ENCODE data around the gene BRCA1. TPM values are rescaled to one million over a fixed set of nuclear protein-coding genes. Genes with fewer than 3 reads are reported as not detected.

Gene BRCA1
- total RNA-seq, 1 donor from 2014 or later: 9.3 TPM

DNA sequence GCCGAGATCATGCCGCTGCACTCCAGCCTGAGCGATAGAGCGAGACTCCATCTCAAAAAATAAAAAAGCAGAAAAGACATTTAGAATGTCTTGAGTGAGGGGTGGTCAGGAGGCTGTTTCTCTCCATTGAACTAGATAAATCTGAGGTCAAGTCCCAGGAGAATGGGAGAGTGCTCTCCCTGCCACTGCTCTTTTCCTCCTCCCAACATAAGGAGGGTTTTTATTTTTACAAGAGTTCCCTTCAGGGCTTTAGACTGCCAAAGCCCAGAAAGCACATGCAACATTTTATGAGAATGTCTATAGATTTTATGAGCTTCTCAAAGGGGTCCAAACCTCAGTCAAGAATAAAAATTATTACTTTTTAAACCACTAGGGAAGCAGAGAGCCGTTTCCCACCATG is 98.6 kb downstream of the BRCA1 start:
- peaks cover 10% of the 10 kb centered on the region for H3K27me3 ChIP-seq (ENCODE audit: control insufficient read depth, insufficient read depth, low read length)
- no peak overlapping the region for H3K4me3 ChIP-seq (ENCODE audit: low read depth, low read length)
- no peak for DNase-seq (ENCODE audit: low read depth)
- no peaks in the 10 kb centered on the region for H3K36me3 ChIP-seq (ENCODE audit: control insufficient read depth, insufficient read depth, low read length)
- TF ChIP-seq, protein P1, sequence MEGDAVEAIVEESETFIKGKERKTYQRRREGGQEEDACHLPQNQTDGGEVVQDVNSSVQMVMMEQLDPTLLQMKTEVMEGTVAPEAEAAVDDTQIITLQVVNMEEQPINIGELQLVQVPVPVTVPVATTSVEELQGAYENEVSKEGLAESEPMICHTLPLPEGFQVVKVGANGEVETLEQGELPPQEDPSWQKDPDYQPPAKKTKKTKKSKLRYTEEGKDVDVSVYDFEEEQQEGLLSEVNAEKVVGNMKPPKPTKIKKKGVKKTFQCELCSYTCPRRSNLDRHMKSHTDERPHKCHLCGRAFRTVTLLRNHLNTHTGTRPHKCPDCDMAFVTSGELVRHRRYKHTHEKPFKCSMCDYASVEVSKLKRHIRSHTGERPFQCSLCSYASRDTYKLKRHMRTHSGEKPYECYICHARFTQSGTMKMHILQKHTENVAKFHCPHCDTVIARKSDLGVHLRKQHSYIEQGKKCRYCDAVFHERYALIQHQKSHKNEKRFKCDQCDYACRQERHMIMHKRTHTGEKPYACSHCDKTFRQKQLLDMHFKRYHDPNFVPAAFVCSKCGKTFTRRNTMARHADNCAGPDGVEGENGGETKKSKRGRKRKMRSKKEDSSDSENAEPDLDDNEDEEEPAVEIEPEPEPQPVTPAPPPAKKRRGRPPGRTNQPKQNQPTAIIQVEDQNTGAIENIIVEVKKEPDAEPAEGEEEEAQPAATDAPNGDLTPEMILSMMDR (IDR thresholded peaks at IDR 0.05; ENCODE audit: insufficient read depth, low read length, poor library complexity, severe bottlenecking): no peak

DNA sequence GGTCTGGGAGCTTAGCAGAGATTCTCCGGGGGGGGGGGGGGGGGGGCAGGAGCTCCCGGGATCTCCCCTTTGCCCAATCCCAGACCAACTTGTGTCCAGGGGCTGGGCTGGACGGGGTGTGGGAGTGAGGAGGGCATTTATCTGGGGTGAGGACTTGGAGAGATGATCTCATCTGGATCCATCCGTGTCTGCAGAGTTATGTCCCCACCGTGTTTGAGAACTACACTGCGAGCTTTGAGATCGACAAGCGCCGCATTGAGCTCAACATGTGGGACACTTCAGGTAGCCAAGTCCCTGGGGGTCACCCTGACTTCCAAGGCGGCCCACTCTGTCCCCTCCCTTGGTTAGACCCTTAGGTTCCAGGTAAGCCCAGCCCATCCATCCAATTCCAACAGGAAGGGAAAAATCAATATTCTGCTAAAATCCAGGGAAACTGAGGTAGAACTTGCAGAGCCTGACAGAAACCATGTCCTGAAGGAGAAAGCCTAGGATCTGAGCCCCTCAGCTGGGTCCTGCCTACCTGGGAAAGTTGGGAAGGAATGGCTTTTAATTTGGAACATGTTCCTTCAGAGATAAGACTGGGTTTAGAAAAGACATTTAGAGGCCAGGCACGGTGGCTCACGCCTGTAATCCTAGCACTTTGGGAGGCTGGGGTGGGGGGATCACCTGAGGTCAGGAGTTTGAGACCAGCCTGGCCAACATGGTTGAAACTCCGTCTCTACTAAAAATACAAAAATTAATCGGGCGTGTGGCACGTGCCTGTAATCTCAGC is 99.2 kb downstream of the BRCA1 start:
- Histone ChIP-seq H3K4me3 (ENCODE audit: low read depth, low read length) (no peak overlapping the region), H3K36me3 (ENCODE audit: control insufficient read depth, insufficient read depth, low read length) (no peaks in the 10 kb centered on the region), H3K27me3 (ENCODE audit: control insufficient read depth, insufficient read depth, low read length) (peaks cover 10% of the 10 kb centered on the region)
- no peak for DNase-seq (ENCODE audit: low read depth)
- TF ChIP-seq, protein P1 (IDR thresholded peaks at IDR 0.05; ENCODE audit: insufficient read depth, low read length, poor library complexity, severe bottlenecking): no peak

DNA sequence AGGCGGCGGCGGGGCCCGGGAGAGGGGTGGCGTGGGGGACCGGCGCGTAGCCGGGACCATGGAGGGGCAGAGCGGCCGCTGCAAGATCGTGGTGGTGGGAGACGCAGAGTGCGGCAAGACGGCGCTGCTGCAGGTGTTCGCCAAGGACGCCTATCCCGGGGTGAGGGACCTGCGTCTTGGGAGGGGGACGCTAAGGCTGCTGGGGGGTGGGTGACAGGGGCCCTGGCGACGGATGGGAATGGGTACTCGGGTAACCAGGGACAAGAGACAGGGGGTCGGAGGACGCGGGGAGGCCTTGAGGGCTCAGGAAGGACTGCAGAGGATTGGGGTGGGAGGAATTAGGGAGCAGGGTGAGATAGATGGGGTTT is 99.9 kb downstream of the BRCA1 start:
- peak overlapping the region; percentile 43 for H3K4me3 ChIP-seq (ENCODE audit: low read depth, low read length)
- TF ChIP-seq, protein P1 (IDR thresholded peaks at IDR 0.05; ENCODE audit: insufficient read depth, low read length, poor library complexity, severe bottlenecking): no peak
- H3K27me3 ChIP-seq (ENCODE audit: control insufficient read depth, insufficient read depth, low read length): peaks cover 10% of the 10 kb centered on the region
- no peaks in the 10 kb centered on the region for H3K36me3 ChIP-seq (ENCODE audit: control insufficient read depth, insufficient read depth, low read length)
- no peak for DNase-seq (ENCODE audit: low read depth)

DNA sequence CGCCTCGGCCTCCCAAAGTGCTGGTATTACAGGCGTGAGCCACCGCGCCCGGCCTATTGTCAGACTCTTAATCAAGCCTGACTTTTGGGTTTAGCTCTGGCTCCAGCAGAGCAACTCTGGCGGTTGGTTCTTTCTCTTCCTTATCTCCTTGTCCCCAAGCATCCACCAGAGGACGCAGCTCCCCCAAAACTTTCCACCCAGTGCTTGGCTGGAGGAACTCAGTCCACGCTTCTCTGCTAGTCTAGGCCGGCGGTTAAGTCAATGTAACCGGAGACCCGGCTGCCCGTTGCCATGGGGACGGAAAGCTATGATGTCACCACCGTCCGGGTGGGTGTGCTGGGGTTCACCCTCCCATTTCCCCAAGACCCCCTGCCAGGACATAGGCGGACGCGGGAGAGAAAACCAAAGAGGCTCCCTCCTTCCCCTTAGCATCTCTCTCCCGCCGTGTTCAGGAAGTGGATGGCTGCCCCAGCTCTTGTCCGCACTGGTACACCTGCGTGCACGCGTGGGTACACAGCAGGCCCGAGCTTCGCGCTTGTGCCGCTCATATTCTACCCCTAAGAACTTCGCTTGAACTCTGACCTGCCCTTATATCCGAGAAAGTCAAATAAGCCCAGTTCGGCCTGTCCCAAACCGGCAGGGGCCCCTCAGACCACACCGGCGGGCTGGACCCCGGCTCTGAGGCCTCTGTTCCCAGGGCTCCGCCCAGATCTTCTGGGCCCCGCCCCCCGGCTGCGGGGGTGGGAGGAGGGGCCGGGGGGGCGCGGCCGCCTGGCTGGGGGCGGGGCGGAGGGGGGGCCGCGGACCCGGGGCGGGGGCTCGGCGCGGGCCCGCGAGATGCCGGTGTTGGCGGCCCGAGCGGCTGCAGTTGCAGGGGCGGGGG is 100.5 kb downstream of the BRCA1 start, which contains the start of gene RND2:
RND2 (plus strand) TSS at position 825 of the 883 bp plus-strand sequence. CDS start 117 bp downstream, outside the sequence.
- Histone ChIP-seq H3K27me3 (ENCODE audit: control insufficient read depth, insufficient read depth, low read length) (peaks cover 10% of the 10 kb centered on the region), H3K36me3 (ENCODE audit: control insufficient read depth, insufficient read depth, low read length) (no peaks in the 10 kb centered on the region), H3K4me3 (ENCODE audit: low read depth, low read length) (peak within 1 kb of the TSS; percentile 55)
- TF ChIP-seq, protein P1 (IDR thresholded peaks at IDR 0.05; ENCODE audit: insufficient read depth, low read length, poor library complexity, severe bottlenecking): peak; percentile 82
- DNase-seq (ENCODE audit: low read depth): peak; percentile 81

DNA sequence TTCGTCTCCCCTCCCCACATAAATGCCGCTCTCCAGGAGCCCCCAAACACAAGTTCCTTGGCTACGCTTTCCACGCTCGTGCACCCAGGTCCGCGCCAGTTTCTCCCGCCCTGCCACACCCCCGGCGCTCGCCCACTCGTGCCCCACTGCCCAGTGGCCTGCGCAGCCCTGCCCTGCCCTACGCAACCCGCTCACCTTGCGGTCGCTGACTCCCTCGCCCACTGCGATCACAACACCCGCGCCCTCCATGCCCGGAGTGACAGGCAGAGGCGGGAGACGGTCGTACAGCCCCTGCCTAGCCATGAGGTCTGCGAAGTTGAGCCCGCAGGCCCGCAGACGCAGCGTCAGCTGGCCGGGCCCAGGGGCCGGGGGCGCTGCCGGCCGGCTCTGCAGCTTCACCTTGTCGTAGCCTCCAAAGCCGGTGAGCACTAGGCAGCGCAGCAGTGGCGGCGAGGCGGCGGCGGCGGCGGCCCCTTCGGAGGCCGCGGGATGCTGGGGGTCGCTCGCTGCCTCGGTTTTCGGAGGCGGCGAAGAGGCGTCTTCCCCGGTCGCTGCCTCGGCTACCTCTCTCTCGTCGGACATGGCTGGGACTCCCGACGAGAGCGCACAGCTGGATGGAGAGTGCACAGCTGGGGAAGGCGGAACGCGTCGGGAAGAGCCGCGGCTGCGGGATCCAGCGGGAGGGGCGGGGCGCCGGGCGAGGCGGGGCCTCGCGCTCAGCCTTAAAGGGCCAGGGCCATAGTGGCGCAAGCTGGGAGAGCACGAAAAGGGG is 103.2 kb downstream of the BRCA1 start, which contains the start of gene VAT1:
VAT1 (minus strand) TSS at position 645 of the 772 bp plus-strand sequence; CDS start at position 582, 63 bp downstream.
- Histone ChIP-seq H3K4me3 (ENCODE audit: low read depth, low read length) (peak within 1 kb of the TSS; percentile 96), H3K27me3 (ENCODE audit: control insufficient read depth, insufficient read depth, low read length) (peaks cover 5% of the 10 kb centered on the region), H3K36me3 (ENCODE audit: control insufficient read depth, insufficient read depth, low read length) (no peaks in the 10 kb centered on the region)
- TF ChIP-seq, protein P1 (IDR thresholded peaks at IDR 0.05; ENCODE audit: insufficient read depth, low read length, poor library complexity, severe bottlenecking): no peak
- no peak for DNase-seq (ENCODE audit: low read depth)

All from kidney epithelial cell (primary cell).